ENCODE measurements around the gene RPN2. TPM values are rescaled to one million over a fixed set of nuclear protein-coding genes. Genes with fewer than 3 reads are reported as not detected.

Gene RPN2
- total and polyA plus RNA-seq, 2 donors (not counting 3 experiments of a cell fraction or from before 2014, with no cell fraction given), result 283 to 530 TPM

DNA sequence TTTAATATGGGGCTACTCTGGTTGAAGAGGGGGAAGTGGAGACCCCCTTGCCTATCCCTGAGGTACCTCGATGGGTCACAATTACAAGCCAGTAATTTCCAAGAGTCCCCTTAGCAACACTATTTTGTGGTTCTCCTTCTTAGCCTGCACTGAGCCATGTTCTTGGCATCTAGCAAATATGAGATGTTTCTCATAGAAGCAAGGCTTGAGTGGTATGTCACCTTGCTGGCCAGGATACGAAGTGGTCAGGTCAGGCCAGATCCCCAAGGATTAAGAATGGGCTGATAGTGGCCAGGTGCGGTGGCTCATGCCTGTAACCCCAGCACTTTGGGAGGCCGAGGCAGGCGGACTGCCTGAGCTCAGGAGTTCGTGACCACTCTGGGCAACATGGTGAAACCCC, 84.6 kb downstream of the RPN2 start:
- no TSS peak for BruUV-seq (replicated peaks)
- dilution Hi-C loops (cut with MboI; ENCODE audit: extremely low pct_ligation_motif_present, low sequenced_read_pairs), result loop anchor here (25.0 kb wide), 1 partner anchor 249 kb away; the partner anchor contains the start of gene NNAT

DNA sequence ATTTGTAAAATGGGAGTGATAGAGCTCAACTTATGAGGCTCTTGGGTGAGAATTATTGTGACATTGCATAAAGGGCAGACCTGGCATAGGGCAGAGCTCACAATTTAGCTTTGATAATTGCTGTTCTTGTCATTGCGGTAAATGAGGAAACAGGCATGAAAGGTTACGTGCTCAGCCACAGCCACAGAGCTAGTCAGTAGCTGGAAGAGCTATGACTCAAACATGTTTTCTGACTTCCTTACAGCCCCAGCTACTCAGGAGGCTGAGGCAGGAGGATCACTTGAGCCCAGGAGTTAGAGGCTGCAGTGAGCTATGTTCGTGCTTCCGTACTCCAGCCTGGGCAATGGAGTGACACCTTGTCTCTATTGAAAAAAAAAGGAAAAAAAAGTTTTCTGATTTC, 86.0 kb downstream of the RPN2 start:
- TF ChIP-seq MAX (IDR thresholded peaks at IDR 0.05; ENCODE audit: insufficient read depth, insufficient read length) (no peak), FOS (IDR thresholded peaks at IDR 0.05; ENCODE audit: borderline replicate concordance, insufficient read depth, low read length) (no peak), JUN (IDR thresholded peaks at IDR 0.05; ENCODE audit: borderline replicate concordance, insufficient read depth, insufficient read length, low read depth) (no peak), MYC (IDR thresholded peaks at IDR 0.05; ENCODE audit: low read depth, low read length) (no peak)
- Histone ChIP-seq H3K4me3 (replicated peaks in 1 of 3; ENCODE audit: insufficient read depth in 1 of 3, low read depth in 1 of 3, low read length in 3 of 3) (no peak overlapping the region), H2AFZ (ENCODE audit: low read depth, low read length) (no peak overlapping the region), H3K36me3 (ENCODE audit: control insufficient read depth in 2 of 2, extremely low read depth in 1 of 2, insufficient read depth in 2 of 2, low read length in 2 of 2) (no peaks in the 10 kb centered on the region), H3K27me3 (ENCODE audit: control insufficient read depth in 2 of 2, insufficient read depth in 2 of 2, low read length in 2 of 2) (peaks cover 5 to 7% of the 10 kb centered on the region in 2 experiments), H3K4me1 (ENCODE audit: control insufficient read depth, extremely low read depth, insufficient read depth, low read length) (no peaks in the 10 kb centered on the region), H4K20me1 (replicated peaks; ENCODE audit: control insufficient read depth, extremely low read depth, insufficient read depth, low read length) (no peaks in the 10 kb centered on the region), H3K27ac (ENCODE audit: insufficient read depth, low read depth, low read length) (no peak overlapping the region), H3K9ac (replicated peaks; ENCODE audit: extremely low read depth, insufficient read depth, low read length) (no peak overlapping the region), H3K79me2 (ENCODE audit: control insufficient read depth, insufficient read depth, low read length) (no peaks in the 10 kb centered on the region), H3K9me3 (replicated peaks; ENCODE audit: control insufficient read depth, insufficient read depth, low read length) (no peaks in the 10 kb centered on the region), H3K9me1 (replicated peaks; ENCODE audit: control insufficient read depth, extremely low read depth, insufficient read depth, low read length) (no peaks in the 10 kb centered on the region), H3K4me2 (ENCODE audit: insufficient read depth, low read length) (no peak overlapping the region)
- DNase-seq (ENCODE audit: low read depth, low spot score), result no peak
- intact Hi-C loops (cut with micrococcal nuclease) (no loop called here), dilution Hi-C loops (cut with MboI; ENCODE audit: extremely low pct_ligation_motif_present, low sequenced_read_pairs) (loop anchor here (25.0 kb wide), 1 partner anchor 247 kb away; the partner anchor contains the start of gene NNAT)
- POLR2A ChIA-PET, result no interaction called here
- CTCF ChIA-PET, result interaction anchor here (1.9 to 3.4 kb wide), 4 partner anchors 12 to 270 kb away, joined by 8 to 16 read pairs (median 12); no protein-coding TSS in a partner anchor
- no peak for FAIRE-seq
- no TSS peak for BruUV-seq (replicated peaks)

More for the DNA sequence above, 84.6 kb downstream of the RPN2 start:
- H4K20me1 ChIP-seq (replicated peaks; ENCODE audit: control insufficient read depth, extremely low read depth, insufficient read depth, low read length), result no peaks in the 10 kb centered on the region
- no peak overlapping the region for H3K4me3 ChIP-seq (replicated peaks in 1 of 3; ENCODE audit: insufficient read depth in 1 of 3, low read depth in 1 of 3, low read length in 3 of 3)
- H3K79me2 ChIP-seq (ENCODE audit: control insufficient read depth, insufficient read depth, low read length), result no peaks in the 10 kb centered on the region
- FAIRE-seq (no peak), DNase-seq (ENCODE audit: low read depth, low spot score) (no peak)
- intact Hi-C loops (cut with micrococcal nuclease), result no loop called here
- H3K4me1 ChIP-seq (ENCODE audit: control insufficient read depth, extremely low read depth, insufficient read depth, low read length), result no peaks in the 10 kb centered on the region
- ChIA-PET CTCF (interaction anchor here (0.7 to 3.4 kb wide), 4 partner anchors 13 to 271 kb away, joined by 3 to 16 read pairs (median 9); no protein-coding TSS in a partner anchor), POLR2A (no interaction called here)
- TF ChIP-seq POLR2A (IDR thresholded peaks at IDR 0.05; ENCODE audit: low read depth, low read length) (no peak), GATA2 (IDR thresholded peaks at IDR 0.05; ENCODE audit: insufficient read depth, insufficient read length, low read depth, low read length) (no peak), FOS (IDR thresholded peaks at IDR 0.05; ENCODE audit: borderline replicate concordance, insufficient read depth, low read length) (no peak), JUN (IDR thresholded peaks at IDR 0.05; ENCODE audit: borderline replicate concordance, insufficient read depth, insufficient read length, low read depth) (no peak)
- H2AFZ ChIP-seq (ENCODE audit: low read depth, low read length), result no peak overlapping the region
- peaks cover 7 to 17% of the 10 kb centered on the region in 2 experiments for H3K27me3 ChIP-seq (ENCODE audit: control insufficient read depth in 2 of 2, insufficient read depth in 2 of 2, low read length in 2 of 2)
- H3K27ac ChIP-seq (ENCODE audit: insufficient read depth, low read depth, low read length), result no peak overlapping the region
- no peak overlapping the region for H3K9ac ChIP-seq (replicated peaks; ENCODE audit: extremely low read depth, insufficient read depth, low read length)
- no peaks in the 10 kb centered on the region for H3K9me1 ChIP-seq (replicated peaks; ENCODE audit: control insufficient read depth, extremely low read depth, insufficient read depth, low read length)
- no peak overlapping the region for H3K4me2 ChIP-seq (ENCODE audit: insufficient read depth, low read length)
- no peaks in the 10 kb centered on the region for H3K36me3 ChIP-seq (ENCODE audit: control insufficient read depth in 2 of 2, extremely low read depth in 1 of 2, insufficient read depth in 2 of 2, low read length in 2 of 2)
- no peaks in the 10 kb centered on the region for H3K9me3 ChIP-seq (replicated peaks; ENCODE audit: control insufficient read depth, insufficient read depth, low read length)
